Type B pancreatic cell (in vitro differentiated cells): ENCODE measurements around the gene SORCS1. TPM values are rescaled to one million over a fixed set of nuclear protein-coding genes. Genes with fewer than 3 reads are reported as not detected.
A peak's percentile ranks its signal among the peaks of the same experiment; 100 is the strongest.

Source experiments
- DNase-seq: peaks from one replicate; pipeline ENCODE4 v3.0.0; 2021; ENCODE audit warnings: mixed read lengths; ENCODE audit not compliant: unreplicated experiment; ENCODE audit errors: extremely low spot score
- H3K27ac Mint-ChIP-seq: 2 replicates; pipeline ENCODE4 v1.8.0; 2021; ENCODE audit warnings: mild to moderate bottlenecking, mixed read lengths
- H3K27me3 Mint-ChIP-seq: 2 replicates; pipeline ENCODE4 v1.8.0; 2021; ENCODE audit warnings: mixed read lengths
- H3K36me3 Mint-ChIP-seq: 2 replicates; pipeline ENCODE4 v1.8.0; 2021; ENCODE audit warnings: mixed read lengths
- H3K4me1 Mint-ChIP-seq: one replicate; pipeline ENCODE4 v1.8.0; 2021; ENCODE audit warnings: mixed read lengths; ENCODE audit not compliant: unreplicated experiment
- H3K4me3 Mint-ChIP-seq: 2 replicates; pipeline ENCODE4 v1.8.0; 2021; ENCODE audit warnings: mild to moderate bottlenecking, mixed read lengths
- H3K9me3 Mint-ChIP-seq: 2 replicates; pipeline ENCODE4 v1.8.0; 2021; ENCODE audit warnings: mixed read lengths
- CTCF ChIP-seq: fragments of 200-600 bp; sonication (generic); conservative IDR thresholded peaks from 2 replicates; pipeline ENCODE4 v1.5.0; 2021; ENCODE audit warnings: antibody characterized with exemption, mild to moderate bottlenecking
- total RNA-seq: library from RNA; stranded (reverse); gene quantifications from 2 replicates; pipeline ENCODE4 v1.2.1, GENCODE V29; 2021; ENCODE audit warnings: low replicate concordance

Gene SORCS1
- total RNA-seq, 1 donor from 2014 or later, result 5.4 TPM

- H3K4me1 Mint-ChIP-seq, result peaks cover 4% of the 10 kb centered on the region
- no peaks in the 10 kb centered on the region for H3K36me3 Mint-ChIP-seq
- no peak for TF ChIP-seq CTCF
- peaks cover 13% of the 10 kb centered on the region for H3K27me3 Mint-ChIP-seq
- H3K27ac Mint-ChIP-seq, result no peak overlapping the region
- no peak for DNase-seq
- H3K9me3 Mint-ChIP-seq, result no peaks in the 10 kb centered on the region
- no peak overlapping the region for H3K4me3 Mint-ChIP-seq
These were observed 451.5 kb downstream of the SORCS1 start for GRCh38 chr10:106712988-106713387.

- no peak for DNase-seq
- H3K36me3 Mint-ChIP-seq, result no peaks in the 10 kb centered on the region
- peaks cover 12% of the 10 kb centered on the region for H3K27me3 Mint-ChIP-seq
- peaks cover 1% of the 10 kb centered on the region for H3K4me1 Mint-ChIP-seq
- peak; percentile 78 for TF ChIP-seq CTCF
- H3K27ac Mint-ChIP-seq, result no peak overlapping the region
- no peak overlapping the region for H3K4me3 Mint-ChIP-seq
- H3K9me3 Mint-ChIP-seq, result no peaks in the 10 kb centered on the region
These were observed 453.1 kb downstream of the SORCS1 start for GRCh38 chr10:106711313-106711906.

- H3K36me3 Mint-ChIP-seq, result no peaks in the 10 kb centered on the region
- no peak for DNase-seq
- H3K27me3 Mint-ChIP-seq, result peaks cover 18% of the 10 kb centered on the region
- TF ChIP-seq CTCF, result no peak
- H3K4me1 Mint-ChIP-seq, result peaks cover 16% of the 10 kb centered on the region
- H3K4me3 Mint-ChIP-seq, result no peak overlapping the region
- H3K9me3 Mint-ChIP-seq, result no peaks in the 10 kb centered on the region
- no peak overlapping the region for H3K27ac Mint-ChIP-seq
These were observed 456.0 kb downstream of the SORCS1 start for GRCh38 chr10:106708506-106708905.

GRCh38 chr10:106707657-106708056, 456.8 kb downstream of the SORCS1 start:
- no peak for DNase-seq
- Mint-ChIP-seq H3K9me3 (no peaks in the 10 kb centered on the region), H3K27ac (no peak overlapping the region), H3K36me3 (no peaks in the 10 kb centered on the region), H3K4me3 (no peak overlapping the region), H3K4me1 (peaks cover 16% of the 10 kb centered on the region), H3K27me3 (peaks cover 18% of the 10 kb centered on the region)
- no peak for TF ChIP-seq CTCF

GRCh38 chr10:106706127-106706526, 458.4 kb downstream of the SORCS1 start:
- no peak for TF ChIP-seq CTCF
- no peak overlapping the region for H3K4me3 Mint-ChIP-seq
- H3K9me3 Mint-ChIP-seq, result no peaks in the 10 kb centered on the region
- H3K27ac Mint-ChIP-seq, result no peak overlapping the region
- H3K27me3 Mint-ChIP-seq, result peaks cover 18% of the 10 kb centered on the region
- peaks cover 16% of the 10 kb centered on the region for H3K4me1 Mint-ChIP-seq
- DNase-seq, result no peak
- no peaks in the 10 kb centered on the region for H3K36me3 Mint-ChIP-seq
